Measurements from ENCODE around the gene LSM10. TPM values are rescaled to one million over a fixed set of nuclear protein-coding genes. Genes with fewer than 3 reads are reported as not detected.

The LSM10 gene
- total and polyA plus RNA-seq, 2 experiments from 2014 or later: 27.5 to 98.9 TPM

DNA sequence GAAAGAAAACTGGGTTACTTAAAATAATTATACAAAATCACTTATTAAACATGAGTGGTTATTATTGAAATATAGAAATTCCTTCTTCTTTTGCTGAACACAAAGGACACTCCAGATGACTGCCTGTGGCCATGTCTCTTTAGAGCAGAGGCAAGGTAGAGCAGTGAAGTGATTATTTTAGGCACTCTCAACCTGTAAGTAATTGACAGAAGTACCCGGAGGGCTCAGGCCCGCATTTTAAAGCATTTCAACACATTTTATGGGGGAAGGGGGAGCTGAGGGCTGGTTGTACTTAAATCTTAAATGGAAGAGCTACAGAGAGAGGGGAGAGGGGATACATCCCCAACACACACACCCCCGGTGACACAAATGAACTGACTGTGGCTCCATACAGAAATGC lies 42.3 kb upstream of the LSM10 start:
- Histone ChIP-seq H3K27ac (ENCODE audit: low read depth) (peak overlapping the region; percentile 83; the same call in 1 of the 2 replicates), H3K9me2 (ENCODE audit: insufficient read depth) (no peaks in the 10 kb centered on the region), H3K79me2 (replicated peaks; ENCODE audit: insufficient read depth) (no peaks in the 10 kb centered on the region), H3K36me3 (ENCODE audit: insufficient read depth) (no peaks in the 10 kb centered on the region), H3K4me2 (no peak overlapping the region), H4K20me1 (replicated peaks; ENCODE audit: insufficient read depth) (no peaks in the 10 kb centered on the region), H3K4me1 (ENCODE audit: insufficient read depth) (peaks cover 14% of the 10 kb centered on the region), H3F3A (replicated peaks; ENCODE audit: low read depth) (no peaks in the 10 kb centered on the region), H3K4me3 (no peak overlapping the region), H3K27me3 (ENCODE audit: insufficient read depth) (no peaks in the 10 kb centered on the region), H2AFZ (peak overlapping the region; percentile 64; the same call in 1 of the 2 replicates)
- peaks cover 13% of the 10 kb centered on the region; the same call in 2 of the 3 replicates for H3K4me1 Mint-ChIP-seq
- ATAC-seq (no peak), DNase-seq (ENCODE audit: low spot score) (no peak)
- peak overlapping the region; percentile 46; the same call in 1 of the 2 replicates for H3K27ac Mint-ChIP-seq
- no peak for TF ChIP-seq ZNF331 (CRISPR knock-in tag; IDR thresholded peaks at IDR 0.05; ENCODE audit: low read depth)
- no peak for TF ChIP-seq JUNB (IDR thresholded peaks at IDR 0.05; ENCODE audit: unreplicated experiment)
- TF ChIP-seq ZNF114 (CRISPR knock-in tag; IDR thresholded peaks at IDR 0.05): no peak
- no peak for TF ChIP-seq EZH2phosphoT487 (IDR thresholded peaks at IDR 0.05; ENCODE audit: unreplicated experiment)
- TF ChIP-seq CTCF (conservative IDR thresholded peaks at IDR 0.05; ENCODE audit: low read depth in 2 of 2): no peak
- TF ChIP-seq, protein P1, sequence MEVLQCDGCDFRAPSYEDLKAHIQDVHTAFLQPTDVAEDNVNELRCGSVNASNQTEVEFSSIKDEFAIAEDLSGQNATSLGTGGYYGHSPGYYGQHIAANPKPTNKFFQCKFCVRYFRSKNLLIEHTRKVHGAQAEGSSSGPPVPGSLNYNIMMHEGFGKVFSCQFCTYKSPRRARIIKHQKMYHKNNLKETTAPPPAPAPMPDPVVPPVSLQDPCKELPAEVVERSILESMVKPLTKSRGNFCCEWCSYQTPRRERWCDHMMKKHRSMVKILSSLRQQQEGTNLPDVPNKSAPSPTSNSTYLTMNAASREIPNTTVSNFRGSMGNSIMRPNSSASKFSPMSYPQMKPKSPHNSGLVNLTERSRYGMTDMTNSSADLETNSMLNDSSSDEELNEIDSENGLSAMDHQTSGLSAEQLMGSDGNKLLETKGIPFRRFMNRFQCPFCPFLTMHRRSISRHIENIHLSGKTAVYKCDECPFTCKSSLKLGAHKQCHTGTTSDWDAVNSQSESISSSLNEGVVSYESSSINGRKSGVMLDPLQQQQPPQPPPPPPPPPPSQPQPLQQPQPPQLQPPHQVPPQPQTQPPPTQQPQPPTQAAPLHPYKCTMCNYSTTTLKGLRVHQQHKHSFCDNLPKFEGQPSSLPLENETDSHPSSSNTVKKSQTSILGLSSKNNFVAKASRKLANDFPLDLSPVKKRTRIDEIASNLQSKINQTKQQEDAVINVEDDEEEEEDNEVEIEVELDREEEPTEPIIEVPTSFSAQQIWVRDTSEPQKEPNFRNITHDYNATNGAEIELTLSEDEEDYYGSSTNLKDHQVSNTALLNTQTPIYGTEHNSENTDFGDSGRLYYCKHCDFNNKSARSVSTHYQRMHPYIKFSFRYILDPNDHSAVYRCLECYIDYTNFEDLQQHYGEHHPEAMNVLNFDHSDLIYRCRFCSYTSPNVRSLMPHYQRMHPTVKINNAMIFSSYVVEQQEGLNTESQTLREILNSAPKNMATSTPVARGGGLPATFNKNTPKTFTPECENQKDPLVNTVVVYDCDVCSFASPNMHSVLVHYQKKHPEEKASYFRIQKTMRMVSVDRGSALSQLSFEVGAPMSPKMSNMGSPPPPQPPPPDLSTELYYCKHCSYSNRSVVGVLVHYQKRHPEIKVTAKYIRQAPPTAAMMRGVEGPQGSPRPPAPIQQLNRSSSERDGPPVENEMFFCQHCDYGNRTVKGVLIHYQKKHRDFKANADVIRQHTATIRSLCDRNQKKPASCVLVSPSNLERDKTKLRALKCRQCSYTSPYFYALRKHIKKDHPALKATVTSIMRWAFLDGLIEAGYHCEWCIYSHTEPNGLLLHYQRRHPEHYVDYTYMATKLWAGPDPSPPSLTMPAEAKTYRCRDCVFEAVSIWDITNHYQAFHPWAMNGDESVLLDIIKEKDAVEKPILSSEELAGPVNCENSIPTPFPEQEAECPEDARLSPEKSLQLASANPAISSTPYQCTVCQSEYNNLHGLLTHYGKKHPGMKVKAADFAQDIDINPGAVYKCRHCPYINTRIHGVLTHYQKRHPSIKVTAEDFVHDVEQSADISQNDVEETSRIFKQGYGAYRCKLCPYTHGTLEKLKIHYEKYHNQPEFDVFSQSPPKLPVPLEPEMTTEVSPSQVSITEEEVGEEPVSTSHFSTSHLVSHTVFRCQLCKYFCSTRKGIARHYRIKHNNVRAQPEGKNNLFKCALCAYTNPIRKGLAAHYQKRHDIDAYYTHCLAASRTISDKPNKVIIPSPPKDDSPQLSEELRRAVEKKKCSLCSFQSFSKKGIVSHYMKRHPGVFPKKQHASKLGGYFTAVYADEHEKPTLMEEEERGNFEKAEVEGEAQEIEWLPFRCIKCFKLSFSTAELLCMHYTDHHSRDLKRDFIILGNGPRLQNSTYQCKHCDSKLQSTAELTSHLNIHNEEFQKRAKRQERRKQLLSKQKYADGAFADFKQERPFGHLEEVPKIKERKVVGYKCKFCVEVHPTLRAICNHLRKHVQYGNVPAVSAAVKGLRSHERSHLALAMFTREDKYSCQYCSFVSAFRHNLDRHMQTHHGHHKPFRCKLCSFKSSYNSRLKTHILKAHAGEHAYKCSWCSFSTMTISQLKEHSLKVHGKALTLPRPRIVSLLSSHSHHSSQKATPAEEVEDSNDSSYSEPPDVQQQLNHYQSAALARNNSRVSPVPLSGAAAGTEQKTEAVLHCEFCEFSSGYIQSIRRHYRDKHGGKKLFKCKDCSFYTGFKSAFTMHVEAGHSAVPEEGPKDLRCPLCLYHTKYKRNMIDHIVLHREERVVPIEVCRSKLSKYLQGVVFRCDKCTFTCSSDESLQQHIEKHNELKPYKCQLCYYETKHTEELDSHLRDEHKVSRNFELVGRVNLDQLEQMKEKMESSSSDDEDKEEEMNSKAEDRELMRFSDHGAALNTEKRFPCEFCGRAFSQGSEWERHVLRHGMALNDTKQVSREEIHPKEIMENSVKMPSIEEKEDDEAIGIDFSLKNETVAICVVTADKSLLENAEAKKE (CRISPR knock-in tag; IDR thresholded peaks at IDR 0.05): no peak
- no peak for TF ChIP-seq ETS1 (IDR thresholded peaks at IDR 0.05)
- TF ChIP-seq REST (IDR thresholded peaks at IDR 0.05; ENCODE audit: unreplicated experiment): no peak
- no peak for TF ChIP-seq STAT1 (IDR thresholded peaks at IDR 0.05; ENCODE audit: unreplicated experiment)
- no peak for TF ChIP-seq CREB1 (CRISPR knock-in tag; IDR thresholded peaks at IDR 0.05; ENCODE audit: low read depth)
- TF ChIP-seq NANOG (IDR thresholded peaks at IDR 0.05; ENCODE audit: borderline replicate concordance): no peak
- no peak for TF ChIP-seq EZH2 (IDR thresholded peaks at IDR 0.05; ENCODE audit: low read depth, unreplicated experiment)
- TF ChIP-seq POLR2AphosphoS5 (IDR thresholded peaks at IDR 0.05; ENCODE audit: low read depth): no peak
- peaks cover 4% of the 10 kb centered on the region for H3K27me3 Mint-ChIP-seq (ENCODE audit: insufficient read depth, low read depth, poor library complexity)
- H3K9me3 Mint-ChIP-seq: no peaks in the 10 kb centered on the region
- no peak overlapping the region for H3K4me3 Mint-ChIP-seq
- H3K36me3 Mint-ChIP-seq (ENCODE audit: low read depth): no peaks in the 10 kb centered on the region

Measured in GM23338 (cell line).